ENCODE measurements around the gene COX4I1.

COX4I1 gene

GRCh38 chr16:85759136-85759535, 40.4 kb upstream of the COX4I1 start:
- TF ChIP-seq GATA1 (IDR thresholded peaks at IDR 0.05; ENCODE audit: low read depth, low read length) (no peak), POLR2A (IDR thresholded peaks at IDR 0.05; ENCODE audit: low read length) (no peak)
- no peak for DNase-seq

GRCh38 chr16:85759631-85760419, 39.7 kb upstream of the COX4I1 start:
- no peak for TF ChIP-seq GATA1 (IDR thresholded peaks at IDR 0.05; ENCODE audit: low read depth, low read length)
- TF ChIP-seq POLR2A (IDR thresholded peaks at IDR 0.05; ENCODE audit: low read length): no peak
- DNase-seq: peak; percentile 33 to 56

GRCh38 chr16:85761861-85762260, 37.6 kb upstream of the COX4I1 start:
- TF ChIP-seq GATA1 (IDR thresholded peaks at IDR 0.05; ENCODE audit: low read depth, low read length) (no peak), POLR2A (IDR thresholded peaks at IDR 0.05; ENCODE audit: low read length) (no peak)
- DNase-seq: no peak

GRCh38 chr16:85762970-85763369, 36.5 kb upstream of the COX4I1 start:
- TF ChIP-seq POLR2A (IDR thresholded peaks at IDR 0.05; ENCODE audit: low read length) (no peak), GATA1 (IDR thresholded peaks at IDR 0.05; ENCODE audit: low read depth, low read length) (no peak)

GRCh38 chr16:85763616-85764015, 35.9 kb upstream of the COX4I1 start:
- TF ChIP-seq POLR2A (IDR thresholded peaks at IDR 0.05; ENCODE audit: low read length) (no peak), GATA1 (IDR thresholded peaks at IDR 0.05; ENCODE audit: low read depth, low read length) (no peak)
- DNase-seq: no peak

More at GRCh38 chr16:85762970-85763369, 36.5 kb upstream of the COX4I1 start:
- DNase-seq: no peak

- no peak for TF ChIP-seq POLR2A (IDR thresholded peaks at IDR 0.05; ENCODE audit: low read length)
- no peak for TF ChIP-seq GATA1 (IDR thresholded peaks at IDR 0.05; ENCODE audit: low read depth, low read length)
- DNase-seq: no peak
These were observed 34.3 kb upstream of the COX4I1 start for GRCh38 chr16:85765211-85765610.

- no peak for TF ChIP-seq GATA1 (IDR thresholded peaks at IDR 0.05; ENCODE audit: low read depth, low read length)
- TF ChIP-seq POLR2A (IDR thresholded peaks at IDR 0.05; ENCODE audit: low read length): no peak
- DNase-seq: no peak
These were observed 33.7 kb upstream of the COX4I1 start for GRCh38 chr16:85765767-85766166.

GRCh38 chr16:85767531-85767930, 32.0 kb upstream of the COX4I1 start:
- DNase-seq: peak in 1 of 2 experiments; percentile 36
- no peak for TF ChIP-seq POLR2A (IDR thresholded peaks at IDR 0.05; ENCODE audit: low read length)
- no peak for TF ChIP-seq GATA1 (IDR thresholded peaks at IDR 0.05; ENCODE audit: low read depth, low read length)

GRCh38 chr16:85768199-85768598, 31.3 kb upstream of the COX4I1 start:
- no peak for DNase-seq
- TF ChIP-seq POLR2A (IDR thresholded peaks at IDR 0.05; ENCODE audit: low read length) (no peak), GATA1 (IDR thresholded peaks at IDR 0.05; ENCODE audit: low read depth, low read length) (no peak)

- TF ChIP-seq POLR2A (IDR thresholded peaks at IDR 0.05; ENCODE audit: low read length): no peak
- TF ChIP-seq GATA1 (IDR thresholded peaks at IDR 0.05; ENCODE audit: low read depth, low read length): no peak
- no peak for DNase-seq
These were observed 28.8 kb upstream of the COX4I1 start for GRCh38 chr16:85770741-85771140.

- no peak for DNase-seq
- no peak for TF ChIP-seq POLR2A (IDR thresholded peaks at IDR 0.05; ENCODE audit: low read length)
These were observed 26.5 kb upstream of the COX4I1 start for GRCh38 chr16:85773044-85773443.

GRCh38 chr16:85774136-85774535, 25.4 kb upstream of the COX4I1 start:
- no peak for DNase-seq
- TF ChIP-seq POLR2A (IDR thresholded peaks at IDR 0.05; ENCODE audit: low read length) (no peak), GATA1 (IDR thresholded peaks at IDR 0.05; ENCODE audit: low read depth, low read length) (no peak)

- DNase-seq: no peak
- TF ChIP-seq GATA1 (IDR thresholded peaks at IDR 0.05; ENCODE audit: low read depth, low read length): no peak
- no peak for TF ChIP-seq POLR2A (IDR thresholded peaks at IDR 0.05; ENCODE audit: low read length)
These were observed 24.7 kb upstream of the COX4I1 start for GRCh38 chr16:85774811-85775210.

- no peak for DNase-seq
- TF ChIP-seq POLR2A (IDR thresholded peaks at IDR 0.05; ENCODE audit: low read length) (no peak), GATA1 (IDR thresholded peaks at IDR 0.05; ENCODE audit: low read depth, low read length) (no peak)
These were observed 21.7 kb upstream of the COX4I1 start for GRCh38 chr16:85777583-85778310.

GRCh38 chr16:85778873-85779272, 20.6 kb upstream of the COX4I1 start:
- DNase-seq: no peak
- TF ChIP-seq GATA1 (IDR thresholded peaks at IDR 0.05; ENCODE audit: low read depth, low read length): no peak
- TF ChIP-seq POLR2A (IDR thresholded peaks at IDR 0.05; ENCODE audit: low read length): no peak

Data from erythroblast (primary cell).